HG02642 (cell line): Measurements from ENCODE around the gene EFL1.

Source experiments
- ATAC-seq: cut with Tn5 transposase; IDR thresholded peaks from one replicate; pipeline ENCODE4 v1.9.1; 2021; ENCODE audit warnings: mild to moderate bottlenecking; ENCODE audit not compliant: unreplicated experiment, poor library complexity

Gene EFL1

GRCh38 chr15:82129149-82129692, 133.3 kb downstream of the EFL1 start:
- ATAC-seq = no peak

GRCh38 chr15:82128401-82129148, 134.0 kb downstream of the EFL1 start:
- ATAC-seq = no peak

GRCh38 chr15:82127581-82127980, 135.0 kb downstream of the EFL1 start:
- ATAC-seq = no peak

DNA sequence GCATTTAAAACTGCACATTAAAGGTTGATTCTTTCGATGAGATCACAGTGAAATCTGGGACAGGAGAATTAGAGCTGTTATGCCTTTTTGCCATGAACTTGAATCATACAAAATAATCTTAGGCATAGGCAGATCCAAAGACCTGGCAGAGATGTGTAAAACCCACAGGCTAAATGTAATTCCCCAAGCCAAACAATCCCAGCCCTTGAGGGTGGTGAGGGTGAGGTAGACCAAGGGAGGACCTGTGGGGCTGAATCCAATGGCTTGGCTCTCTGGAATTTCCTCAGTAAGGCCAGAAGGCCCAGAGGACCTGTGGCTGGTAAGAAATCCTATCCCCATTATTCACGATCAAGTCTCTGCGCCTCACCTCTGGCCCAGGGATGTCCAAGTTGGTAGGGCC, 136.2 kb downstream of the EFL1 start:
- no peak for ATAC-seq

GRCh38 chr15:82124331-82125263, 137.9 kb downstream of the EFL1 start:
- no peak for ATAC-seq

DNA sequence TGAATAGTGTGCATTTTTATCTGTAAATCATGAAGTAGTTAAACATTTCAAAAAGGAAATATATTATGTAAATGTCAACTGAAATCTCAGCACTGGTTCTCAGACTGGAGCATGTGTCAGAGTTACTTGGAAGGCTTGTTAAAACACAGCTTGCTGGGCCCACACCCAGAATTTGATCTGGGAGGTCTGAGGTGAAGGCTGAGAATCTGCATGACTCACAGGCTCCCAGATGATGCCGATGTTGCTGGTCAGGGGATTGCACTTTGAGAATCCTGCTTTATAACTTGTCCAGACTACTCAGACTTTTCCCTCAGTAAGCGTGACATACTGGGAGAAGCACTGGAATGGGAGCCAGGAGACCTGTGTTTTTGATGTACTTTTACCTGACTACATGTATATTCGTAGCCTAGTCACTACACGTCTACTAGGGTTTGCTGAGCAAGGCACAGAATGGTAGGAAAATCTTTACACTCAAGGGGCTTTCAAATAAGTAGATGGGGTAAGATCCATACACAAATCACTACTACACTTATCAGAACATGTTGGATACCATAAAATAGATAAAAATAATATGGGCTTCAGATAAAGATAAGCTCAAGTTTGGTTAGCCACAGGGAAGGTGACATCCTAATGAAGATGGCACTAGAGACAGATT, 139.7 kb downstream of the EFL1 start:
- ATAC-seq = no peak

GRCh38 chr15:82118040-82118439, 144.5 kb downstream of the EFL1 start:
- ATAC-seq = no peak

DNA sequence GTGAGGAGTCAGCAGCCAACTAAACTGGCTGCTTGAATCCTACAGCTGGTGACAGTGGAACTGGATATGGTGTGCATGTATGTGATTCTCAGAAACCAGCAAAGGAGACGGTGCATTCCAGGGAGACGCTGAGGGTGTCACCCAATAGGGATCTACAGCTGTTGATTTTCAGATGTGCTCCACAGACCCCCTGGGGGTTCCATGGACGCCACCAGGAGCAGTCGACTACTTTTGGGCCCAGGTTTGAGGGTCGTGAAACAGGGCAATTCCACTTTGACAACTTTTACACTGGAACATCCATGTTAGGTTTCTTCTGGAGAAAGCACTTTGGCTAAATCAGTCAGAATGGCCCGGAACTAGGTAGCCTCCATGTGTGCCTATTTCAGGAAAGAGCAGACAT, 145.2 kb downstream of the EFL1 start:
- no peak for ATAC-seq

- no peak for ATAC-seq
These were observed 147.9 kb downstream of the EFL1 start for GRCh38 chr15:82114660-82115059.

DNA sequence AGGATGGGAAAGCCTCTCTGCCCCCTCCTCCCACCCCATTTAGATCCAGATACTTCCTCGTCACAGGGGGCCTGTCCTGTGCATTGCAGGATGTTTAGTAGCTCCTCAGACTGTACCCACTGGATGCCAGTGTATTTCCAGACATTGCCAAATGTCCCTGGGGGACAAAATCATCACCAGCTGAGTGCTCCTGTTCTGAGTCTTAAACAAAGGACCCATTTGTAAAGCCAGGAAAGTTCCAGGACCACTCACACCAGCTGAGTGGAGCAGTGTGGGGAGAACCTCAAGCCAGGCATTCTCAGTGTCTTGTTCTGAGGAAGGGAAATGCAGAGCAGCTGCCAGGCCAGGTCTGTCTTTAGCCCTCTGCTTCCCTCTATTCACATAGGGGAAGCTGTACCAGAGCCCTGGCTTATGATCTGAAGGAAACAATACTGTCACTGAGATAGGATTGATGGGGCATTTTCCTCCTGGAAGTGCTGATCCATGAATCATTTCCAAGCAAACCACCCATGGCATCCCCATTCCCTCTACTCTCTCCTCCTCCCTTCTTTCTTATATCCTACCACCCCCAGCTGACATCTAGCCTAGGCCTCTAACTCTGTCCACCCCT, 149.3 kb downstream of the EFL1 start:
- no peak for ATAC-seq

- no peak for ATAC-seq
These were observed 150.6 kb downstream of the EFL1 start for GRCh38 chr15:82111918-82112317.

GRCh38 chr15:82110144-82110543, 152.4 kb downstream of the EFL1 start:
- ATAC-seq = no peak

GRCh38 chr15:82108489-82109078, 153.9 kb downstream of the EFL1 start:
- ATAC-seq = peak; percentile 84

- no peak for ATAC-seq
These were observed 155.9 kb downstream of the EFL1 start for GRCh38 chr15:82106679-82107078.

GRCh38 chr15:82105451-82106215, 156.9 kb downstream of the EFL1 start:
- ATAC-seq = no peak

DNA sequence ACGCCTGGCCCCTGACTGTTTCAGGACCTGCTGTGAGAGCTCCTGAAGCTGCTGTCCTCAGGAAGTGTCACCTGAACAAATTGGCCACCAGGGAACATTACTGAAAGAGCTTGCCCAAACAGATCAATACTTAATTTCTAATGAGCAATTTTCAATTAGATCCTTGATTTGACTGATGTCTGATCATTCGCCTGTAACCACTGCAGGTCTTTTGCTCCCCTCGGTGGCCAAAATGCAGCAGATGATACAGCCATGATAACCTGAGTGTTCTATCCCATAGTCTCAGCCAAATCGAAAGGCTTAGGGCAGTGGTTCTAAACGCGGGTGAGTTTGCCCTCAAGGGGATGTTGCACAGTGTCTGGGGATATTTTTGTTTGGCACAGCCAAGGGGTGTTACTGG, 159.1 kb downstream of the EFL1 start:
- no peak for ATAC-seq

DNA sequence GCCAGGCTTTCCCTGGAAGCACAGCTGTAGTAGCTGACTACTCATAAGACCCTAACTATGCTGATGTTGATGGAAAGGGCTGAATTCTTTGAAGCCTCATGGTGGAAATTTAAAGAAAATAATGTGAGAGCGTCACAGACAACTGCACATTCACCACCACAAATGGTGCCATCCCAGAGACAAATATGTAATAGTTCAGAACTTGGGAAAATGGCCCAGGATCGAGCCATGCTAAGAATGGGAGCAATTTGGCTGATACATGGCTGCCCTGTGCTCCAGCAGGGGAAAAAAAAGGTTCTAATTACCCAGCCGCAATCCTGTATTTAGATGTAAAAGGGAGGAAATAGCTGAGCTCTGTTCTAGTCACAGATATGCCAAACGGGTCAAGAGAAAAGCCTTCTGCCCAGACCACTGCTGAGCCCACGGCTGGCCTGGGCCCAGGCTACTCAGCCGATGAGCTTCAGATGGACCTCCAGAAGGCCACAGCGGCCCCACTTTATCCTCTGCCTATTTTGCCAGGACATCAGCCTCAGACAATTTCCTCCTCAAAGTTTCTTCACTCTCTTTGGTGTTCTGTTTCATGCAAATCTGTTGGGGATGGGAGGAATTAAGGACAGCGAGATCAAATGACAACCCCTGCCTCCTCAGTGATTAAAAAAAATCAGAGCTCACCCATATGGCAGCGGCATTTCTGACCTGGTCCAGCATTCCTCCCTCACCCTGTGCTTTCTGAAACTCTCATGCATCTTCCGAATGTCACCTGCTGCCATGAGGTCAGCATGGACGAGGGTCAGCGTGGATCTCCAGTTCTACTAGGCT, 162.2 kb downstream of the EFL1 start:
- ATAC-seq = no peak

- no peak for ATAC-seq
These were observed 163.9 kb downstream of the EFL1 start for GRCh38 chr15:82098674-82099073.
